Placental epithelial cell (primary cell): ENCODE results near the gene SLC44A1. TPM values are rescaled to one million over a fixed set of nuclear protein-coding genes. Genes with fewer than 3 reads are reported as not detected.

ENCODE experiments used
- total RNA-seq: library from RNA; depleted of rRNA; stranded (reverse); fragments of >200 nt; gene quantifications from 2 replicates; pipeline ENCODE4 v1.2.3, GENCODE V29; 2012

SLC44A1 gene
- total RNA-seq: 11.8 and 50.4 TPM in 2 replicates

GRCh38 chr9:105244003-105244733 lies at the start of gene SLC44A1:
SLC44A1 (plus strand) TSS chr9:105244651; CDS start chr9:105244869, 218 bp downstream.

GRCh38 chr9:105447814-105448812 lies 203.7 kb downstream of the SLC44A1 start, which contains the start of gene FSD1L:
FSD1L (plus strand) TSS chr9:105448034; CDS start chr9:105448221, 187 bp downstream.

Other genes with a start within 250 kb of the SLC44A1 start
- gene FSD1L, start 203.4 kb downstream of the SLC44A1 start, total RNA-seq: 1.2 and 3.6 TPM in 2 replicates